Measurements from ENCODE around the gene JADE2. TPM values are rescaled to one million over a fixed set of nuclear protein-coding genes. Genes with fewer than 3 reads are reported as not detected.
A peak's percentile ranks its signal among the peaks of the same experiment; 100 is the strongest.

JADE2 gene
- total and polyA plus RNA-seq, 8 donors = 6.2 to 109 (median 26.4) TPM

DNA sequence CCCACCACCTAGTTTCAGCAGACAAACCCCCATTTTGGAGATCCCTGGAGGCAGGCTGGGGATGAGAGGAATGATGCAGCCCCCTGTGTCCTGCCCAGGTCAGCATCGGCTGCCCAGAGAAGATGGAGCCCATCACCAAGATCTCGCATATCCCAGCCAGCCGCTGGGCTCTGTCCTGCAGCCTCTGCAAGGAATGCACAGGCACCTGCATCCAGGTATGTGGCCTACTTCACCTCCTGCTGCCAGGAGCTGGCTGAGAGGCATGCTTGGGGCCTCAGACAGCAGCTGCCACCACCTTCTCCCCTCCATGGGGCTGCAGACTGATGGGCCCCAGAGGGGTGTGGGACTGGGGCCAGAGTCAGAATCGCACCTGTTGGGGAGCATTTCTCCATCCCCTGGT is 38.9 kb downstream of the JADE2 start:
- Histone ChIP-seq H3K9me3 (no peaks in the 10 kb centered on the region), H3K27me3 (no peaks in the 10 kb centered on the region), H3K4me3 (no peak overlapping the region), H3K27ac (no peak overlapping the region), H3K36me3 (peaks cover 80 to 98% (median 91%) of the 10 kb centered on the region in 4 donors), H3K4me1 (peaks cover 29 to 51% (median 37%) of the 10 kb centered on the region in 4 donors)
- intact Hi-C loops (cut with DNase I; ENCODE audit: low total_unique reads) = no loop called here
- TF ChIP-seq CTCF (IDR thresholded peaks at IDR 0.05) (no peak), EP300 (IDR thresholded peaks at IDR 0.05) (no peak), POLR2A (IDR thresholded peaks at IDR 0.05) (no peak), POLR2AphosphoS5 (IDR thresholded peaks at IDR 0.05) (no peak)
- WGBS, 5 donors = 92 to 100% (median 95%) methylated on average over 2 to 4 of the region's 4 CpGs; no CpG with 5 or more reads in 1 of the 5 donors
- no peak for DNase-seq

DNA sequence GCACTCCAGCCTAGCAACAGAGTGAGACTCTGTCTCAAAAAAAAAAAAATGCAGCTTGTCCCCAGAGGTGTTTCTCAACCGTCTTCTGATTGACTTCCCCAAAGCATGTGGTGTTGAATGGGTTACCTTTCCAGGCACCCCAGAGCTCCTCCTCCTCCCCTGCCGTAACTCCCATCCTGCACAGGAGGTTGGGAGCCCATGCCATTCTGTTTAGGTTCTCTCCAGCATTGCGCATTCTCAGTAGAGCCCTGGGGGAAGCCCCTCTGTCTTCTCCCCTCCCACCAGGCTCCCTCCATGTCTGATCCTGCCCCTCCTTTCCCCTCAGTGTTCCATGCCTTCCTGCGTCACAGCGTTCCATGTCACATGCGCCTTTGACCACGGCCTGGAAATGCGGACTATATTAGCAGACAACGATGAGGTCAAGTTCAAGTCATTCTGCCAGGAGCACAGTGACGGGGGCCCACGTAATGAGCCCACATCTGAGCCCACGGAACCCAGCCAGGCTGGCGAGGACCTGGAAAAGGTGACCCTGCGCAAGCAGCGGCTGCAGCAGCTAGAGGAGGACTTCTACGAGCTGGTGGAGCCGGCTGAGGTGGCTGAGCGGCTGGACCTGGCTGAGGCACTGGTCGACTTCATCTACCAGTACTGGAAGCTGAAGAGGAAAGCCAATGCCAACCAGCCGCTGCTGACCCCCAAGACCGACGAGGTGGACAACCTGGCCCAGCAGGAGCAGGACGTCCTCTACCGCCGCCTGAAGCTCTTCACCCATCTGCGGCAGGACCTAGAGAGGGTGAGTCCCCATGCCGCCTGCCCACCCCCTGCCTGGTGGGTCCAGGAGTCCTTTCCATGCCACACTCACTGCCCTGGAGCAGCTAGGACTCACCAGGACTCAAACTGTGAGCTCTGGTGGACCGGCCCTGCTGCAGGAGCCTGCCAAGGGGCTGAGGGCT is 40.6 kb downstream of the JADE2 start:
- intact Hi-C loops (cut with DNase I; ENCODE audit: low total_unique reads) = no loop called here
- Histone ChIP-seq H3K4me3 (peak overlapping the region in 1 of 4 donors; percentile 9), H3K27ac (peak overlapping the region in 1 of 5 donors; percentile 71), H3K27me3 (no peaks in the 10 kb centered on the region), H3K4me1 (peaks cover 33 to 63% (median 49%) of the 10 kb centered on the region in 4 donors), H3K9me3 (no peaks in the 10 kb centered on the region), H3K36me3 (peaks cover 80 to 98% (median 91%) of the 10 kb centered on the region in 4 donors)
- WGBS, 5 donors = 91 to 96% (median 93%) methylated on average over 27 to 28 of the region's 28 CpGs
- DNase-seq = no peak
- TF ChIP-seq CTCF (IDR thresholded peaks at IDR 0.05) (no peak), POLR2A (IDR thresholded peaks at IDR 0.05) (no peak), POLR2AphosphoS5 (IDR thresholded peaks at IDR 0.05) (no peak), EP300 (IDR thresholded peaks at IDR 0.05) (no peak)

DNA sequence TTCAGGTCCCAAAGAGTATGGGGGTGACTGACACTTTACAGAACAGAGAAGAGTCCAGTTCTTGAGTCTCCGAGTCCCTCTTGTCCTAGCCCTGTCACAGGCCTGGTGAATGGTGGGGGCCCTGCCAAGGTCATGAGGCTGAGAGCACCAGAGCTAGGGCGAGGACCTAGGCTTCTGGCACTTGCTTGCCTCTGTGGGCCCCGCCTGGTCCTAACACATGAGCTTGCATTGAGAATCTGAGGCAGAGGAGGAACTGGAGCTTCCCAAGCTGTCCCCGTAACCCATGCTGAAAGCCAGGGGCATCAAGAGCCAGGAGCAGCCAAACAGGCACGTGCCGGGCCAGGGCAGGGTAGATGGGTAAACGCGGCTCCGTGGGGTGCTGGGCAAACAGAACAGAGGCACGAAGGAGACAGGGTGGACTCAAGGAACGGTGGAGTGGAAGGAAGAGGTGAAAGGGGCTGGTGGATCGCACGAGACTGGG is 41.3 kb downstream of the JADE2 start:
- Histone ChIP-seq H3K9me3 (no peaks in the 10 kb centered on the region), H3K27me3 (no peaks in the 10 kb centered on the region), H3K27ac (peak overlapping the region in 2 of 5 donors; percentile 8 to 71), H3K4me1 (peaks cover 29 to 58% (median 44%) of the 10 kb centered on the region in 4 donors), H3K36me3 (peaks cover 76 to 98% (median 91%) of the 10 kb centered on the region in 4 donors), H3K4me3 (no peak overlapping the region)
- TF ChIP-seq CTCF (IDR thresholded peaks at IDR 0.05) (no peak), POLR2AphosphoS5 (IDR thresholded peaks at IDR 0.05) (no peak), EP300 (IDR thresholded peaks at IDR 0.05) (no peak), POLR2A (IDR thresholded peaks at IDR 0.05) (no peak)
- intact Hi-C loops (cut with DNase I; ENCODE audit: low total_unique reads) = no loop called here
- 72 to 86% (median 77%) methylated on average over 12 to 13 of the region's 13 CpGs for WGBS, 5 donors
- no peak for DNase-seq

- 74 to 85% (median 78%) methylated on average over 6 to 7 of the region's 7 CpGs for WGBS, 5 donors
- peak in 1 of 3 donors; percentile 52 for TF ChIP-seq POLR2AphosphoS5 (IDR thresholded peaks at IDR 0.05)
- no peak for TF ChIP-seq CTCF (IDR thresholded peaks at IDR 0.05)
- DNase-seq = no peak
- H3K27ac ChIP-seq = peak overlapping the region; percentile 12 to 73 (median 61)
- H3K36me3 ChIP-seq = peaks cover 76 to 98% (median 91%) of the 10 kb centered on the region in 4 donors
- intact Hi-C loops (cut with DNase I; ENCODE audit: low total_unique reads) = no loop called here
- H3K4me1 ChIP-seq = peaks cover 25 to 52% (median 40%) of the 10 kb centered on the region in 4 donors
- no peaks in the 10 kb centered on the region for H3K27me3 ChIP-seq
- H3K4me3 ChIP-seq = no peak overlapping the region
- H3K9me3 ChIP-seq = no peaks in the 10 kb centered on the region
Observed at GRCh38 chr5:134567641-134568336, 42.3 kb downstream of the JADE2 start.

All from stomach (tissue), 9 donors.